HUES64 (cell line): ENCODE measurements around the gene PDCD11. TPM values are rescaled to one million over a fixed set of nuclear protein-coding genes. Genes with fewer than 3 reads are reported as not detected.
A peak's percentile ranks its signal among the peaks of the same experiment; 100 is the strongest.
"Not testable (repeated sequence)": the region's sequence is repeated elsewhere in the genome, so short reads cannot be mapped to it uniquely, and the experiment has no call there.

ENCODE experiments used
- H3K27ac ChIP-seq: 2 replicates; pipeline ENCODE4 v1.7.0; 2013; ENCODE audit warnings: low read depth, low read length, inconsistent platforms
- H3K27me3 ChIP-seq: 2 replicates; pipeline ENCODE4 v1.6.1; 2013; ENCODE audit warnings: mild to moderate bottlenecking, low read length; ENCODE audit not compliant: insufficient read depth
- H3K36me3 ChIP-seq: 2 replicates; pipeline ENCODE4 v1.6.1; 2013; ENCODE audit warnings: mild to moderate bottlenecking, low read length; ENCODE audit not compliant: insufficient read depth
- H3K4me1 ChIP-seq: 2 replicates; pipeline ENCODE4 v1.6.1; 2013; ENCODE audit warnings: mild to moderate bottlenecking, low read length, moderate library complexity; ENCODE audit not compliant: insufficient read depth
- H3K4me3 ChIP-seq: 2 replicates; pipeline ENCODE4 v1.5.1; 2013; ENCODE audit warnings: mild to moderate bottlenecking, low read length, moderate library complexity
- H3K9ac ChIP-seq: 2 replicates; pipeline ENCODE4 v1.6.1; 2013; ENCODE audit warnings: mild to moderate bottlenecking, low read depth, low read length
- H3K9me3 ChIP-seq: 2 replicates; pipeline ENCODE4 v1.6.1; 2013; ENCODE audit warnings: low read depth, low read length; ENCODE audit not compliant: insufficient read depth
- WGBS: fragments of 150-250, 120-280 bp; methylation state at CpG from one replicate; pipeline ENCODE4 v1.1.7; 2013; ENCODE audit warnings: missing lambda C conversion rate; 5-methylcytosine and 5-hydroxymethylcytosine counted together
- polyA plus RNA-seq, 2 experiments: library from polyadenylated mRNA; stranded (reverse); fragments of 50-300 nt; gene quantifications; one replicate each; pipeline ENCODE4 v1.2.3, GENCODE V29; 2013

PDCD11 gene
- 38.3 TPM for polyA plus RNA-seq (2013, experiment 1 of 2)
- 33.9 TPM for polyA plus RNA-seq (2013, experiment 2 of 2)

GRCh38 chr10:103396067-103396788 lies at the start of gene PDCD11, which contains the start of gene ATP5MK:
TSS of gene PDCD11 (plus strand) at chr10:103396626. CDS start at chr10:103398427, 1,801 bp downstream.
TSS of gene ATP5MK (minus strand) at chr10:103396475. CDS start at chr10:103392457, 4,018 bp downstream.
- no peaks in the 10 kb centered on the region for H3K9me3 ChIP-seq
- no peaks in the 10 kb centered on the region; the same call in 1 of the 2 replicates for H3K4me1 ChIP-seq
- peak within 1 kb of the TSS; percentile 88 for H3K4me3 ChIP-seq
- no peaks in the 10 kb centered on the region for H3K27me3 ChIP-seq
- WGBS, result under 1% methylated on average over 56 of the region's 56 CpGs
- H3K9ac ChIP-seq, result peak within 1 kb of the TSS; percentile 81
- peaks cover 65% of the 10 kb centered on the region for H3K36me3 ChIP-seq
- peak within 1 kb of the TSS; percentile 53; the same call in 1 of the 2 replicates for H3K27ac ChIP-seq

GRCh38 chr10:103350175-103350516 lies 46.3 kb upstream of the PDCD11 start:
- Histone ChIP-seq H3K4me3 (peak overlapping the region; percentile 82), H3K9ac (peak overlapping the region; percentile 86), H3K9me3 (no peaks in the 10 kb centered on the region), H3K27ac (peak overlapping the region; percentile 85), H3K4me1 (peaks cover 3% of the 10 kb centered on the region; the same call in 1 of the 2 replicates), H3K27me3 (no peaks in the 10 kb centered on the region), H3K36me3 (peaks cover 34% of the 10 kb centered on the region)
- WGBS, result 49% methylated on average over 14 of the region's 16 CpGs

GRCh38 chr10:103350517-103351260 lies 45.7 kb upstream of the PDCD11 start, which contains the start of gene PCGF6:
TSS of gene PCGF6 (minus strand) at chr10:103351140. CDS start at chr10:103351066, 74 bp downstream.
- H3K9ac ChIP-seq, result peak within 1 kb of the TSS; percentile 86
- no peaks in the 10 kb centered on the region for H3K27me3 ChIP-seq
- peak within 1 kb of the TSS; percentile 85 for H3K27ac ChIP-seq
- no peaks in the 10 kb centered on the region for H3K9me3 ChIP-seq
- peak within 1 kb of the TSS; percentile 82 for H3K4me3 ChIP-seq
- 1% methylated on average over 82 of the region's 82 CpGs for WGBS
- H3K4me1 ChIP-seq, result peaks cover 3% of the 10 kb centered on the region; the same call in 1 of the 2 replicates
- peaks cover 28% of the 10 kb centered on the region for H3K36me3 ChIP-seq

GRCh38 chr10:103353281-103353680 lies 43.1 kb upstream of the PDCD11 start:
- no peak overlapping the region for H3K27ac ChIP-seq
- H3K36me3 ChIP-seq, result peaks cover 9% of the 10 kb centered on the region
- WGBS, result 73% methylated on average over 2 of the region's 2 CpGs
- H3K9me3 ChIP-seq, result no peaks in the 10 kb centered on the region
- H3K4me1 ChIP-seq, result peaks cover 3% of the 10 kb centered on the region; the same call in 1 of the 2 replicates
- no peaks in the 10 kb centered on the region for H3K27me3 ChIP-seq
- H3K4me3 ChIP-seq, result no peak overlapping the region
- no peak overlapping the region for H3K9ac ChIP-seq

GRCh38 chr10:103354567-103354966 lies 41.9 kb upstream of the PDCD11 start:
- not testable (repeated sequence) for H3K27ac ChIP-seq, H3K9ac ChIP-seq, H3K4me1 ChIP-seq, H3K36me3 ChIP-seq, H3K27me3 ChIP-seq, H3K9me3 ChIP-seq, H3K4me3 ChIP-seq
- 88% methylated on average over 4 of the region's 4 CpGs for whole genome bisulfite sequencing

- peaks cover 3% of the 10 kb centered on the region; the same call in 1 of the 2 replicates for H3K4me1 ChIP-seq
- H3K4me3 ChIP-seq, result no peak overlapping the region
- H3K27ac ChIP-seq, result no peak overlapping the region
- 88% methylated on average over 5 of the region's 5 CpGs for WGBS
- no peak overlapping the region for H3K9ac ChIP-seq
- H3K9me3 ChIP-seq, result no peaks in the 10 kb centered on the region
- no peaks in the 10 kb centered on the region for H3K36me3 ChIP-seq
- no peaks in the 10 kb centered on the region for H3K27me3 ChIP-seq
These were observed 40.4 kb upstream of the PDCD11 start for GRCh38 chr10:103355906-103356599.

- not testable (repeated sequence) for H3K27me3 ChIP-seq, H3K9ac ChIP-seq, H3K4me3 ChIP-seq, H3K4me1 ChIP-seq, H3K27ac ChIP-seq, H3K36me3 ChIP-seq, H3K9me3 ChIP-seq
- WGBS, result 97% methylated on average over 4 of the region's 4 CpGs
These were observed 36.9 kb upstream of the PDCD11 start for GRCh38 chr10:103359493-103359892.

- not testable (repeated sequence) for H3K27ac ChIP-seq, H3K9me3 ChIP-seq, H3K27me3 ChIP-seq, H3K4me1 ChIP-seq, H3K9ac ChIP-seq, H3K36me3 ChIP-seq, H3K4me3 ChIP-seq
- 96% methylated on average over 9 of the region's 9 CpGs for WGBS
These were observed 35.6 kb upstream of the PDCD11 start for GRCh38 chr10:103360791-103361190.

GRCh38 chr10:103367379-103367781 lies 29.0 kb upstream of the PDCD11 start:
- Histone ChIP-seq H3K9ac (no peak overlapping the region), H3K9me3 (no peaks in the 10 kb centered on the region), H3K27ac (no peak overlapping the region; the same call in 1 of the 2 replicates), H3K36me3 (no peaks in the 10 kb centered on the region), H3K27me3 (no peaks in the 10 kb centered on the region), H3K4me1 (no peaks in the 10 kb centered on the region), H3K4me3 (peak overlapping the region; percentile 75)
- WGBS, result 79% methylated on average over 8 of the region's 10 CpGs

GRCh38 chr10:103367782-103368518 lies 28.5 kb upstream of the PDCD11 start, which contains the start of gene TAF5:
TSS of gene TAF5 (plus strand) at chr10:103367976. CDS start at chr10:103367990, 14 bp downstream.
- H3K27ac ChIP-seq, result peak within 1 kb of the TSS; percentile 63; the same call in 1 of the 2 replicates
- no peaks in the 10 kb centered on the region for H3K9me3 ChIP-seq
- peak within 1 kb of the TSS; percentile 75 for H3K4me3 ChIP-seq
- H3K9ac ChIP-seq, result peak within 1 kb of the TSS; percentile 64
- H3K36me3 ChIP-seq, result no peaks in the 10 kb centered on the region
- H3K4me1 ChIP-seq, result no peaks in the 10 kb centered on the region
- H3K27me3 ChIP-seq, result no peaks in the 10 kb centered on the region
- under 1% methylated on average over 81 of the region's 81 CpGs for WGBS
